HCT116 (cell line): Measurements from ENCODE around the gene SLCO1A2. TPM values are rescaled to one million over a fixed set of nuclear protein-coding genes. Genes with fewer than 3 reads are reported as not detected.

Source experiments
- ATAC-seq: fragments of 200-7000 bp; cut with Tn5 transposase; 2 replicates; pipeline ENCODE4 v1.9.1; 2020; ENCODE audit warnings: mild to moderate bottlenecking, moderate library complexity
- BruUV-seq: library from RNA; stranded (reverse); fragments of 400-500 nt; replicated peaks from 2 replicates; lab custom pipeline; 2021; lab: Mats Ljungman, UMichigan
- CTCF ChIA-PET: fragments of 300-600 bp; sonication (Branson Sonifier 250); formaldehyde crosslinking; loops from one replicate; lab custom pipeline; 2021; ENCODE audit warnings: antibody characterized with exemption; lab: Charles Lee
- POLR2A ChIA-PET: fragments of 300-600, 350-600 bp; sonication (Branson Sonifier 250); formaldehyde crosslinking; loops from one replicate; lab custom pipeline; 2021; ENCODE audit warnings: antibody characterized with exemption; lab: Charles Lee
- RAD21 ChIA-PET, 2 experiments: fragments of 300-600 bp; sonication (Branson Sonifier 250); formaldehyde crosslinking; loops; one replicate each; lab custom pipeline; 2023; ENCODE audit warnings: low total read pairs in 2 of 2; ENCODE audit not compliant: uncharacterized antibody in 2 of 2, unreplicated experiment in 2 of 2, low non-redundant PET in 1 of 2; lab: Charles Lee
- DNase-seq: peaks from one replicate; pipeline ENCODE4 v3.0.0-alpha.2; 2010; ENCODE audit warnings: low read depth, low spot score
- H2AFZ ChIP-seq: fragments of 200-600 bp; shearing (Covaris generic), sonication (generic); 2 replicates; pipeline ENCODE4 v1.6.1; 2017; ENCODE audit warnings: low read depth, mixed run types, mixed read lengths, antibody characterized with exemption, low read length; ENCODE audit not compliant: poor library complexity, severe bottlenecking
- H3K27ac ChIP-seq: 2 replicates; pipeline ENCODE4 v1.5.1; 2012; ENCODE audit warnings: low read depth, low read length
- H3K27me3 ChIP-seq: fragments of 200-600 bp; sonication (generic); 2 replicates; pipeline ENCODE4 v1.6.1; 2016; ENCODE audit warnings: mixed run types, low read length, mixed read lengths; ENCODE audit not compliant: insufficient read depth
- H3K36me3 ChIP-seq, 2 experiments: fragments of 200-500 bp in 1 of 2; fragments of 200-600 bp in 1 of 2; sonication (Bioruptor generic) in 1 of 2; sonication (generic) in 1 of 2; 2 replicates each; pipeline versions ENCODE4 v1.5.1 to v1.6.1; 2014 to 2016; ENCODE audit warnings: low read length in 2 of 2, inconsistent platforms in 1 of 2, mixed read lengths in 1 of 2, mixed run types in 1 of 2; ENCODE audit not compliant: insufficient read depth in 2 of 2, control insufficient read depth in 1 of 2
- H3K4me1 ChIP-seq, 2 experiments: fragments of 200-600 bp in 1 of 2; sonication (generic) in 1 of 2; 2 replicates each; pipeline versions ENCODE4 v1.5.1 to v1.6.1; 2012 to 2017; ENCODE audit warnings: low read length in 2 of 2, inconsistent platforms in 1 of 2, mild to moderate bottlenecking in 1 of 2, mixed read lengths in 1 of 2, mixed run types in 1 of 2, moderate library complexity in 1 of 2; ENCODE audit not compliant: insufficient read depth in 2 of 2, control insufficient read depth in 1 of 2
- H3K4me2 ChIP-seq: fragments of 200-600 bp; sonication (generic); 2 replicates; pipeline ENCODE4 v1.6.1; 2017; ENCODE audit warnings: mixed run types, low read length, mixed read lengths
- H3K4me3 ChIP-seq, 2 experiments: fragments of 200-600 bp in 1 of 2; sonication (generic) in 1 of 2; replicated peaks in 1 of 2; 2 replicates each; pipeline ENCODE4 v1.5.1; 2011 to 2016; ENCODE audit warnings: low read length in 2 of 2, control low read depth in 1 of 2, low read depth in 1 of 2, mild to moderate bottlenecking in 1 of 2, mixed read lengths in 1 of 2, mixed run types in 1 of 2
- H3K79me2 ChIP-seq: fragments of 200-600 bp; sonication (generic); 2 replicates; pipeline ENCODE4 v1.6.1; 2017; ENCODE audit warnings: mild to moderate bottlenecking, mixed run types, low read length, moderate library complexity, mixed read lengths; ENCODE audit not compliant: insufficient read depth
- H3K9ac ChIP-seq: fragments of 200-600 bp; sonication (generic); 2 replicates; pipeline ENCODE4 v1.6.1; 2016; ENCODE audit warnings: low read length, mixed read lengths
- H3K9me2 ChIP-seq: fragments of 200-600 bp; sonication (generic), shearing (Covaris generic); 2 replicates; pipeline ENCODE4 v1.6.1; 2017; ENCODE audit warnings: mixed run types, mild to moderate bottlenecking, moderate library complexity; ENCODE audit not compliant: insufficient read depth
- H3K9me3 ChIP-seq, 2 experiments: fragments of 200-500 bp in 1 of 2; fragments of 200-600 bp in 1 of 2; sonication (Bioruptor generic) in 1 of 2; sonication (generic) in 1 of 2; 2 replicates each; pipeline ENCODE4 v1.6.1; 2014 to 2017; ENCODE audit warnings: low read length in 2 of 2, mixed read lengths in 2 of 2, inconsistent platforms in 1 of 2, low read depth in 1 of 2, mild to moderate bottlenecking in 1 of 2, mixed run types in 1 of 2, moderate library complexity in 1 of 2; ENCODE audit not compliant: control insufficient read depth in 1 of 2, insufficient read depth in 1 of 2
- H4K20me1 ChIP-seq: fragments of 200-600 bp; sonication (generic), shearing (Covaris generic); 2 replicates; pipeline ENCODE4 v1.6.1; 2017; ENCODE audit warnings: mixed run types, mild to moderate bottlenecking, moderate library complexity; ENCODE audit not compliant: insufficient read depth
- ATF3 ChIP-seq: IDR thresholded peaks from 2 replicates; pipeline ENCODE4 v1.6.1; 2012
- CBX3 ChIP-seq: IDR thresholded peaks from 2 replicates; pipeline ENCODE4 v1.6.1; 2012; ENCODE audit warnings: low read depth
- CTCF ChIP-seq, 3 experiments: fragments of 200-600 bp in 1 of 3; sonication (generic) in 1 of 3; IDR thresholded peaks in 2 of 3; conservative IDR thresholded peaks in 1 of 3; 2 replicates each; pipeline ENCODE4 v1.5.1; 2012 to 2017; ENCODE audit warnings: low read depth in 2 of 3, low read length in 2 of 3, antibody characterized with exemption in 1 of 3, borderline replicate concordance in 1 of 3, control low read depth in 1 of 3, mild to moderate bottlenecking in 1 of 3, mixed read lengths in 1 of 3, mixed run types in 1 of 3, moderate library complexity in 1 of 3; ENCODE audit not compliant: insufficient read depth in 1 of 3
- ELF1 ChIP-seq: IDR thresholded peaks from 2 replicates; pipeline ENCODE4 v1.6.1; 2012; ENCODE audit warnings: low read depth, borderline replicate concordance
- EZH2phosphoT487 ChIP-seq: fragments of 200-600 bp; IDR thresholded peaks from 2 replicates; pipeline ENCODE4 v1.6.1; 2018; ENCODE audit warnings: antibody characterized with exemption, borderline replicate concordance
- JUND ChIP-seq: IDR thresholded peaks from 2 replicates; pipeline ENCODE4 v1.6.1; 2012
- REST ChIP-seq: IDR thresholded peaks from 2 replicates; pipeline ENCODE4 v1.6.1; 2012; ENCODE audit warnings: low read depth
- ZFX ChIP-seq: fragments of 450-650 bp; IDR thresholded peaks from 2 replicates; pipeline ENCODE4 v1.6.1; 2017
- intact Hi-C: fragments of 100-400 bp; cut with micrococcal nuclease; formaldehyde crosslinking; loops from 2 replicates; pipeline ENCODE4 v1.10.0; 2022
- total RNA-seq: library from RNA; stranded (reverse); gene quantifications from one replicate; pipeline ENCODE4 v1.2.1, GENCODE V29; 2021; ENCODE audit not compliant: unreplicated experiment

Gene SLCO1A2
- total RNA-seq, 1 experiment from 2014 or later = 0.49 TPM

- DNase-seq (no peak), ATAC-seq (no peak)
- no peaks in the 10 kb centered on the region for H3K36me3 ChIP-seq
- intact Hi-C loops = no loop called here
- ChIA-PET POLR2A (no interaction called here), RAD21 (no interaction called here), CTCF (no interaction called here)
- H3K4me1 ChIP-seq = no peaks in the 10 kb centered on the region
- H3K79me2 ChIP-seq = no peaks in the 10 kb centered on the region
- no peak overlapping the region for H3K9ac ChIP-seq
- no peak for TF ChIP-seq ATF3
- TF ChIP-seq REST = no peak
- TF ChIP-seq EZH2phosphoT487 = no peak
- no peak for TF ChIP-seq CBX3
- no peak for TF ChIP-seq ELF1
- no peak for TF ChIP-seq JUND
- no peak for TF ChIP-seq ZFX
- no peak for TF ChIP-seq CTCF (IDR thresholded peaks at IDR 0.05 in 2 of 3, conservative IDR thresholded peaks at IDR 0.05 in 1 of 3; ENCODE audit: borderline replicate concordance in 1 of 3, insufficient read depth in 1 of 3, low read depth in 2 of 3, low read length in 2 of 3)
- no peaks in the 10 kb centered on the region for H4K20me1 ChIP-seq
- no peak overlapping the region for H3K4me3 ChIP-seq
- H3K9me2 ChIP-seq = no peaks in the 10 kb centered on the region
- H3K4me2 ChIP-seq = no peak overlapping the region
- BruUV-seq = no TSS peak
- no peaks in the 10 kb centered on the region for H3K9me3 ChIP-seq
- H3K27ac ChIP-seq = no peak overlapping the region
- H3K27me3 ChIP-seq = no peaks in the 10 kb centered on the region
- H2AFZ ChIP-seq = no peak overlapping the region
Observed at GRCh38 chr12:21353948-21354347, 19.2 kb upstream of the SLCO1A2 start.
